Caki2 (cell line): ENCODE data around the gene CCDC102B. TPM values are rescaled to one million over a fixed set of nuclear protein-coding genes. Genes with fewer than 3 reads are reported as not detected.
A peak's percentile ranks its signal among the peaks of the same experiment; 100 is the strongest.
"Not testable (repeated sequence)": the region's sequence is repeated elsewhere in the genome, so short reads cannot be mapped to it uniquely, and the experiment has no call there.

Source experiments
- DNase-seq: peaks from one replicate; pipeline ENCODE4 v3.0.0-alpha.2; 2015; ENCODE audit warnings: low read depth
- in situ Hi-C: cut with HindIII; loops from 2 replicates; pipeline ENCODE4 v1.10.0; 2016; ENCODE audit warnings: low sequenced_read_pairs, low pct_unique_long_range_greater_than_20kb, mixed read lengths
- total RNA-seq: library from RNA; depleted of rRNA; stranded (reverse); fragments of >200 nt; shearing (Covaris generic); gene quantifications from 2 replicates; pipeline ENCODE4 v1.2.3, GENCODE V29; 2014; ENCODE audit warnings: low replicate concordance

CCDC102B gene
- total RNA-seq, 1 experiment from 2014 or later, result not detected

DNA sequence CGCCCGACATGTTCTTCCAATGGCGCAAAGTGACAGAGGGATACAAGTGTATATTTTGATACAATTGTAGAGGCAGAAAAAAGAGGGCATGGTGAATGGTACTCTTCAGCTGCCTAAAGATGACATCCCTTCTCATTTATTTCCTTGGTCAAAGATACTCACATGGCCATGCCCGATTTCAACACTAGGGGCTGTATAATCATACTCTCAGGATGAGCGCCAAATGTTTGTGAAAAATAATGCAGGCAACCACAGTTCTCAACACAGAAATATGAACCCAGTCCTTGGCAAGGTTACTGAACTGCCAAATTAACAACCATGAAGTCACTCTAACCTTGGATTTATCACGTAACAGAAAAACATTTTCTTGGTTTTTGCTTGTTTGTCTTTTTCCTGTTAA is 204.4 kb downstream of the CCDC102B start:
- in situ Hi-C loops, result no loop called here
- no peak for DNase-seq

DNA sequence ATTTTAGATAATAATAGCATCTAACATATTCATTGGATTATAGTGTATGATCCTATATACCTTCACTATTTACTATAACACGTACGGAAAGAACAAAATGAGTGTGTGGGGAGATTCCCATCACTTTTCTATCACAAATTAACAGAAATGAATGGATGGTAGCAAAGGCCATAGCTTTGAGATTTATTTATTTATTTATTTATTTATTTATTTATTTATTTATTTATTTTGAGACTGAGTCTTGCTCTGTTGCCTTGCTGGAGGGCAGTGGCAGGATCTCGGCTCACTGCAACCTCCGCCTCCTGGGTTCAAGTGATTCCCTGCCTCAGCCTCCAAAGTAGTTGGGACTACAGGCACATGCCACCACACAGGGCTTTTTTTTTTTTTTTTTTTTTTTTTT is 208.3 kb downstream of the CCDC102B start:
- in situ Hi-C loops, DNase-seq: not testable (repeated sequence)

DNA sequence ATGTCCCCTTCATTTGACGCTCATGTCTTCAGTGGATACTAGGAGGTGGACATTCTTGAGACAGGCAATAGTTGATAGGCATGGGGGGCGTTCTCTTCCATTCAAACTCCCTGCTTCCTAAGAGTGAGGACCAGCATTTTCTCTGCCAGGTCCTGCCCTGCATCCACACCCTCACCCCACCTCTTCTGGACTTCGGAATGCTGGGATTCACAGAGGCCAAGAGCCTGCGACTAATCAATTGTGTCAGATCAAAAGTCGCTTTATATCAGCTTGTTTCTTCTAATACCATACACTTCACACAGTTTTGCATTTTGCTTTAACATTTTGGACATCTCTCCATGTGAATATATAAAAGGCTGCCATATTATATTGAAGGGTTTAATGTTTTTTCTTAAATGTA is 210.7 kb downstream of the CCDC102B start:
- DNase-seq, result no peak
- in situ Hi-C loops, result no loop called here

DNA sequence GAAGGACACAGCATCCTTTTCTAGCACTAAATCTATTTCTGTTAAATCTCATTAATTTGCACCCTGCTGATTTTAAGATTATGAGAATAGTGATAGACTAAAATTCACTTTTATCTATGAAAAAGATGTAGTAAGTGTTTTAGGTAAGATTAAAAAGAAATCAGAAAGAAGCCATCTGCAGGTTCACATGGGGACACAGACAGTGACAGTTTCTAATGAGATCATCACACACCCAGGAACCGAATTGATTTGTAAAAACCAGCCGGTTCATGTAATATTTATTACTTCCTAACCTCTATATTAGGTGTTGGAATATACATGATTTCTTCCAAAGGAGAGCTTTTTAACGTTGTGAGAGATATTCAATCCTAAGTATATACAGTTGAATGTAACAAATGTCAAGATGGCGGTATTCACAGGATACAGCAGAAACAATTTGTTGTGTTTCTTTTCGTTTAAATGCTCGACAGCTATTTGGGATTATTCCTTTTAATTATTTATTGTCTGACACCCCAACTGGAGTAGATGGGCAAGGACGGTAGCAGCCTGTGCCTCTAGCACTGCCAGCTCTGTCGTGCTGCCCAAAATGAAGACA is 223.4 kb downstream of the CCDC102B start:
- in situ Hi-C loops, result no loop called here
- DNase-seq, result no peak

DNA sequence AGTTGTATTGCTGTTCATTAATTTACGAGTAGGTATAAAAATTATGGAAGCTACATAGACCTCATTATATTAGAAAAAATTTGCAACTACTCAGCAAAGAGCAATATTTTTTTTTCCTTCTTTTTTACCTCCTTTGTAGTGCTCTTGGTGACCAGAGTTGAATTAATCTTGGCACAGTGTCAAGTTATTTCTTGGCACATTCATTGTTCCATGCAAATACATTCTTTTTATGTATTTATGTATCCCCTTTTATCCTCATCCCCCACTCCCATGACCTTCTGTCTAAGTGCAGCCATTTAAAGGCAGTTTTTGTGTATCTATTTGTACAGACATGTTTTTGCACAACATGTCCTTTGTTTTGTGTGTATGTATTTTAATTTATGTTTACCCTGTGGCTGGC is 224.5 kb downstream of the CCDC102B start:
- DNase-seq, result no peak
- in situ Hi-C loops, result no loop called here

DNA sequence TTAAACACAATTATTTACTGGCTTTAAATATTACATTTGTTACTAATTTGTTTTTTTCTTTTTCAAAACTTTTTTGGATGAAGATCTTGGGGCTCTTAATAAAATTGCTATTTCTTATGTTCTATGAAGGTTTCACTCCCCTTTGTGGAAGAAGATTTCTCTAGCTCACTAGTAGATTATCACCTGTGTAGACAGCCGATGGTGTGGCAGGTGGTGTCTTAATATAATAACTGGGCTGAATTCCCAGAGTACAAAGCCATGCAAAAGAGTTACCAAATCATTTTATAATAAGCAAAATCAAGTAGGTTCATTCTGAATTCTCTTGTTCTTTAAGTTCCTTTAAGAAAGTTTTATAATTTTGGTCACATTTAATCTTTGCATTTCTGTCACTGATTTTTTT is 233.7 kb downstream of the CCDC102B start:
- in situ Hi-C loops, result no loop called here
- no peak for DNase-seq

DNA sequence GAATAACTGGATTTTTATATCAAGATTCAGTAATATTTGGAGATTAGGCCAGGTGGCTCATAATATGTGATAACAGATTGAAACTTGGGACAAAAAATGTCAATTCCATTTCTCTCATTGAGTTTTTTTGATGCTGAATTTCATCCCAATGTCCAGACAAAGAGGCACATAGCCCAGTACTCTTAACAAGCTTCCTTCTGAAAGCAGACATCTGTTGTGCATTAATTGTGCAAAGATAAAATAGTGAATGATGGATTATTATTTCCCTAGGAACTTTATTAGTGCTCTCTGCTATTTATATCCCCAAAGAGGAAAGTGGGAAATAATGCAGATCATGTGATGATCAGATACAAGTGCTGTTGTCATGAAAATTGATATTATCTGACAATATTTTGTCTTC is 234.1 kb downstream of the CCDC102B start:
- no peak for DNase-seq
- in situ Hi-C loops, result no loop called here

DNA sequence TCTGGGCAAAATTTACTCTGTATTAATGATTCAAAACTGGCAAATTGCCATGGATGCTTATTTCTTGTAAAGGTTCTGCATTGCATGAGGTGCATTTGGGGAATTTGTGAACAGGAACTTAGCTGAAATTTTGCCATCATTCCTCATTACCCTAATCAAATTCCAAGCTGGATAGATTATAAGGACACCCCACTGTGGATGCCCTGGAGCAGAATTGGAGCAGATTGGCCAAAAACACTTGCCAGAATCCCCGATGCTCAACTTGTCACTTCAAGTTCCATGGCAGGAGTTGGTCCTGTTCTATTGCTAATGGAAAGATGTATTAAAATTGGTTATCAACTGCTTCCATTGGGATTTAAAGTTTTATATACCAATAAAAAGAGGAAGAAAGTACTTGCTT is 237.9 kb downstream of the CCDC102B start:
- in situ Hi-C loops, result no loop called here
- DNase-seq, result no peak

DNA sequence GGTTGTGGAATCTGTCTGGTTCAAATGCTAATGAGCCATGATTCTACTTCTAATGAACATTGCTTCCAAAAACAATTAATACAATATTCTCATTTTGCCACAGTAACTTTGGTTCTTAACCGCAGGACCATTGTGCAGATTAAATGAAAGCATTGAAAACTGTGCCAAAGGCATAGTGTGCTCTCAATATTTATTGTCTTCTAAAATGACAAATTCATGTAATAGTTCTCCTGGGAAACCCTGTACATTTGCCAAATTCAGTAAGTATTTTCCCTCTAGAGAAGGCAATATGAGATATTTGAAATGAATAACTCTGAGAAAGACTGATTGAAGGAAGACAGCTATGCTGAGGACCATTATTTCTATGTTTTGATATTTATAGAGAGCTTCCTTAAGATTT is 246.3 kb downstream of the CCDC102B start:
- in situ Hi-C loops, result no loop called here
- DNase-seq, result no peak

DNA sequence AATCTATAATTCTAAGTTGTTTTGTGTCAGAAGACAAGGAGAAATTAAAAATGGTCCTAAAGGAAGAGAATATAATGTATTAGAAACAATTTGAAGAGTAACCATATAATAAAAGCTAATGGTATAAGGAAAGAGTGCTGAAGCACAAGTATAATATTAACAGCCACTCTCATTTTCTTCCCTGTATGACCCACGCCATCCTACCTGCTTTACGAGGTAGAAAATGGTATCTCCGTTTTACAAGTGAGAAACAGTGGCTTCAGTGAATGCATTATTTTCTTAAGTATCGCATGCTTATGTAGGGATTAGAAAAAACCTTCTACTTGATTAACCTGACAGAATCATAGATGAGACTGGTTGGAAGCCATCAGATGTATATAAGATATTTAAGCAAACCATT is 266.2 kb downstream of the CCDC102B start:
- DNase-seq, result peak; percentile 1

DNA sequence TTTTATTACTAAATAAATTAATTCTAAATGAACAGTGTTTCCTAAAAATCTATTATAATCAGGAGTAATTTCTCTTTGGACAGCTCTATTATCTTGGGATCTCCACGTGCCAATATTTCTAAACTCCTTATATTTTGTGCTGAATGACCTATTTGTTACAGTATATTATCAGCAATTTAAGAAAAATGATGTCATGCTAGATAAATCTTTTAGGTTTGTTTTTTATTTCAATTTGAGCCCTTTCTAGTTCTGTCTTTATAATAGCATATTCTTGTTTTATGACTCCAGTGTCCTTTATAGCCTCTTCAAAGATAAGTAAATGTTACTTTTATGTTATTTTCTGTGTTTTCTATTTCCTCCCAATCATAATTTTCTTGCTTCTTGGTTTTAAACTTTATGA is 269.2 kb downstream of the CCDC102B start:
- in situ Hi-C loops, result no loop called here
- no peak for DNase-seq

More for the DNA sequence above, 266.2 kb downstream of the CCDC102B start:
- in situ Hi-C loops, result no loop called here

DNA sequence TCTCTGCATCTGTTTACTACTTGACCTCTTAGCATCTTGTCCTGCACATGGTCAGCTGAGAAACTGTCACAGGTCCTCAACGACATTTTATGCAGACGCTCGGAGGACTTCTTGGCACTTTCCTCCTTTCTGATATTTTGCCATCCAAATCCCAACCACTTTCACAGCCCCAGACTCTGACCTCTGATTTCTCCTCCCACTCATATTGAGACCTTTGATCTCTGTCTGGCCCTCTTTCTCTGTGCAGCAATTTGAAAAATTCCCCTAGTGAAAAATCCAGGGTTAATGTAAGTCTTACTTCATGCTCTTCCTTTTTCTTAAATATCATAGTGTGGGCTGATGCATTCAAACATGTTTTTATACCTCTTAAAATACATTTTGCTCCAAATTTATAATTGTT is 273.8 kb downstream of the CCDC102B start:
- no peak for DNase-seq
- in situ Hi-C loops, result no loop called here

DNA sequence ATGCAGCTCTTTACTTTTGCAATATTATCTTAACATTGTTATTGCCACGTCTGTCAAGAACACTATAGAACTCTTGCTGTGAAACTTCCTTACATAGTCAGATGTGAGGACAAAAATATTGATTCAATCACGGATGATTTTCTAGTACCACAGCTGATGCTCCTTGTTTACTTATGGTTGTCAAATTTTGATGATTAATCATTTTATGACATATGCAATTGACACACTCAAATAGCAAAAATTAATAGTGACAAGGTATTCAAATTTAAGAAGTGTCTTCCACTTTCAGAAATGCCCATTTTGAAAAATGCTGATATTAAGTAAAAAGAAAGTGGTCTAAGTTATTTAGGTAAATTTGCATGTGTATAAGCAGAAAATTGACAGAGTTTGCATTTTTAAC is 284.0 kb downstream of the CCDC102B start:
- in situ Hi-C loops, result no loop called here
- DNase-seq, result no peak

DNA sequence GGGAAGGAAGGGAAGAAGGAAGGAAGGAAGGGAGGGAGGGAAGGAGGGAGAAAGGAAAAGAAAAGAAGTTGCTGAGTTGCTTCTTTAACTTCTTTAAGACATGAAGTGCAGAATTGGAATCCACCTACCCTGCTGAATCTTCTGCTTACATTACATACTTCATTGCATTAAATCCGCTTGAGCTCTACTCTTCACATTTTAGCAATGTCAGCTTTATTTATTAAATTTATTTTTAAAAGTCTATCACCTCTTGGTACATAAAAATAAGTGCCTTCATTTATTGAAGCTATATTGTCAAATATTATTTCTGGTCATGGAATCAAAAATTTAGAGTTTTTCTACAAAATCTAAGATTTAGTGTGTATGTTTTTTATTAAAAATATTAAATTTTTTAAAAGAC is 284.6 kb downstream of the CCDC102B start:
- in situ Hi-C loops, result no loop called here
- DNase-seq, result no peak

DNA sequence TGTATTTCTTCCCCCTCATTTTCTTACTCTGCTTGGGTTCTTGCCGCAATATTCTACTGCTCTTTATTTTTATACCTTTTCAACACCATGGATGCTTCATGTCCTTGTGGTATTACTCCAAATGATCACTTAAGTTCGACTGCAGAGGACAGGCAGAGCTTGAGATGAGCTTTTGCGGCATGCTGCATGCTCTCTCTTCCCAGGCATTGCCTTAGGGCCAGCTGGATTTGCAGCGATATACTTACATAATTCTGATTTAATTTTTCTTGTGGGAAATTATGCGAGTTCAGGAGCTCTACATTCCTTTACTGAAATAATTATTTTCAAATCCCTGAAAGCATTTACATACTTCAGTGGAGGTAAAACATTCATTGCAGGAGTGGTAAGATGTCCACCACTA is 288.1 kb downstream of the CCDC102B start:
- no peak for DNase-seq
- in situ Hi-C loops, result no loop called here

DNA sequence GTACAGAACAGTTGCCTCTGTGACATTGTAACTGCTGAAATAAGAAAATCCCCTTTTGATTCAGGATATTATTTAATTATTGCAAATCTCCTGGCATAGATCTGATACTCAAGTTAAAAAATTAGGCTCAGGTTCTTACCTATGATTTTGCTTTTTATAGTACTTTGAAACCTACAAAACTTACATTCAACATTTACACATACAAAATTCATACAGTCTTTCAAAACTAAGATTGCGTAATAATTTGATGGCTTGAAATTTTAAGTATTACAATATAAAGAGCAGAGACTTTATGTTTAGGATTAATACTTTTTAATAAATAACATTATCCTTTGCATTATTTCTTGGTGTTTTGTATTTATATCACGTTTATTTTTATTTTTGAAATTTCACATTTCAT is 291.1 kb downstream of the CCDC102B start:
- in situ Hi-C loops, result no loop called here
- DNase-seq, result no peak

DNA sequence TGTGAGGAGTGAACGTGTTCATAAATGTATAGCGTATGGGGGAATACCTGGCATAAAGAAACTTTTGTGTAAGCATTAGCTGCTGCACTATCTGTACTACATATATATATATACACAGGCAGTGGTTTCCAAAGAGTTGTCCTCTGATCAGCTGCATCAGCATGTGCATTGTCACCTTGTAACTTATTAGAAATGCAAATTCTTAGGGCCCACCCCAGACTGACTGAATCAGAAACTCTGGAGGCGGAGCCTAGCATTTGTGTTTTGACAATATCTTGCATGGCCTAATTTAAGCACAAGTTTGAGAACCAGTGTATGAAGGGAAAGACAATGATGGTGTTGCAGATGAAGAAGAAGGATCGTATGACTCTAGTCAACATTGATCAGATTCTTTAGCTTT is 299.5 kb downstream of the CCDC102B start:
- no peak for DNase-seq
- in situ Hi-C loops, result no loop called here

DNA sequence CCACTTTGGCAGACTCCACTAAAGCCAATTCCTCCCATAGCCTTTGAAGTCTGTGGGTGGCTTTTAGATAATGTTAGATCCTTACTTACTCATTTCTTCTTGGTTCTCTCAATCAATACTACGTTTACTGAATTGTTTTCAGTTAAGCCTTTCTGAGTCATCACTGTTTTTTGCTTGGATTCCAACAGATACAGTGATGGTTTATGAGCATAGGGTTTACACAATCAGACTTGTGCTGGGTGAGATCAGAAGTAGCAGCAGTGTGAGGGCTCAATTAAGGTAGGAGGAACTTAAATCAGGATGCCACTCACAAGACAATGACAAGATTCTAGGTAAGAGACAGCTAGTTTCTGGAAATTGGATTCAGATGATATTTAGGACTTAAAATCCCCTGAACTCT is 305.1 kb downstream of the CCDC102B start:
- DNase-seq, result no peak
- in situ Hi-C loops, result no loop called here
